HCT116 (cell line): ENCODE measurements around the gene CLCF1. TPM values are rescaled to one million over a fixed set of nuclear protein-coding genes. Genes with fewer than 3 reads are reported as not detected.

Experiments
- ATAC-seq: fragments of 200-7000 bp; cut with Tn5 transposase; 2 replicates; pipeline ENCODE4 v1.9.1; 2020; ENCODE audit warnings: mild to moderate bottlenecking, moderate library complexity
- BruUV-seq: library from RNA; stranded (reverse); fragments of 400-500 nt; replicated peaks from 2 replicates; lab custom pipeline; 2021; lab: Mats Ljungman, UMichigan
- CTCF ChIA-PET: fragments of 300-600 bp; sonication (Branson Sonifier 250); formaldehyde crosslinking; loops from one replicate; lab custom pipeline; 2021; ENCODE audit warnings: antibody characterized with exemption; lab: Charles Lee
- POLR2A ChIA-PET: fragments of 300-600, 350-600 bp; sonication (Branson Sonifier 250); formaldehyde crosslinking; loops from one replicate; lab custom pipeline; 2021; ENCODE audit warnings: antibody characterized with exemption; lab: Charles Lee
- RAD21 ChIA-PET, 2 experiments: fragments of 300-600 bp; sonication (Branson Sonifier 250); formaldehyde crosslinking; loops; one replicate each; lab custom pipeline; 2023; ENCODE audit warnings: low total read pairs in 2 of 2; ENCODE audit not compliant: uncharacterized antibody in 2 of 2, unreplicated experiment in 2 of 2, low non-redundant PET in 1 of 2; lab: Charles Lee
- DNase-seq: peaks from one replicate; pipeline ENCODE4 v3.0.0-alpha.2; 2010; ENCODE audit warnings: low read depth, low spot score
- H2AFZ ChIP-seq: fragments of 200-600 bp; shearing (Covaris generic), sonication (generic); 2 replicates; pipeline ENCODE4 v1.6.1; 2017; ENCODE audit warnings: low read depth, mixed run types, mixed read lengths, antibody characterized with exemption, low read length; ENCODE audit not compliant: poor library complexity, severe bottlenecking
- H3K27ac ChIP-seq: 2 replicates; pipeline ENCODE4 v1.5.1; 2012; ENCODE audit warnings: low read depth, low read length
- H3K27me3 ChIP-seq: fragments of 200-600 bp; sonication (generic); 2 replicates; pipeline ENCODE4 v1.6.1; 2016; ENCODE audit warnings: mixed run types, low read length, mixed read lengths; ENCODE audit not compliant: insufficient read depth
- H3K36me3 ChIP-seq, 2 experiments: fragments of 200-500 bp in 1 of 2; fragments of 200-600 bp in 1 of 2; sonication (Bioruptor generic) in 1 of 2; sonication (generic) in 1 of 2; 2 replicates each; pipeline versions ENCODE4 v1.5.1 to v1.6.1; 2014 to 2016; ENCODE audit warnings: low read length in 2 of 2, inconsistent platforms in 1 of 2, mixed read lengths in 1 of 2, mixed run types in 1 of 2; ENCODE audit not compliant: insufficient read depth in 2 of 2, control insufficient read depth in 1 of 2
- H3K4me1 ChIP-seq, 2 experiments: fragments of 200-600 bp in 1 of 2; sonication (generic) in 1 of 2; 2 replicates each; pipeline versions ENCODE4 v1.5.1 to v1.6.1; 2012 to 2017; ENCODE audit warnings: low read length in 2 of 2, inconsistent platforms in 1 of 2, mild to moderate bottlenecking in 1 of 2, mixed read lengths in 1 of 2, mixed run types in 1 of 2, moderate library complexity in 1 of 2; ENCODE audit not compliant: insufficient read depth in 2 of 2, control insufficient read depth in 1 of 2
- H3K4me2 ChIP-seq: fragments of 200-600 bp; sonication (generic); 2 replicates; pipeline ENCODE4 v1.6.1; 2017; ENCODE audit warnings: mixed run types, low read length, mixed read lengths
- H3K4me3 ChIP-seq, 2 experiments: fragments of 200-600 bp in 1 of 2; sonication (generic) in 1 of 2; replicated peaks in 1 of 2; 2 replicates each; pipeline ENCODE4 v1.5.1; 2011 to 2016; ENCODE audit warnings: low read length in 2 of 2, control low read depth in 1 of 2, low read depth in 1 of 2, mild to moderate bottlenecking in 1 of 2, mixed read lengths in 1 of 2, mixed run types in 1 of 2
- H3K79me2 ChIP-seq: fragments of 200-600 bp; sonication (generic); 2 replicates; pipeline ENCODE4 v1.6.1; 2017; ENCODE audit warnings: mild to moderate bottlenecking, mixed run types, low read length, moderate library complexity, mixed read lengths; ENCODE audit not compliant: insufficient read depth
- H3K9ac ChIP-seq: fragments of 200-600 bp; sonication (generic); 2 replicates; pipeline ENCODE4 v1.6.1; 2016; ENCODE audit warnings: low read length, mixed read lengths
- H3K9me2 ChIP-seq: fragments of 200-600 bp; sonication (generic), shearing (Covaris generic); 2 replicates; pipeline ENCODE4 v1.6.1; 2017; ENCODE audit warnings: mixed run types, mild to moderate bottlenecking, moderate library complexity; ENCODE audit not compliant: insufficient read depth
- H3K9me3 ChIP-seq, 2 experiments: fragments of 200-500 bp in 1 of 2; fragments of 200-600 bp in 1 of 2; sonication (Bioruptor generic) in 1 of 2; sonication (generic) in 1 of 2; 2 replicates each; pipeline ENCODE4 v1.6.1; 2014 to 2017; ENCODE audit warnings: low read length in 2 of 2, mixed read lengths in 2 of 2, inconsistent platforms in 1 of 2, low read depth in 1 of 2, mild to moderate bottlenecking in 1 of 2, mixed run types in 1 of 2, moderate library complexity in 1 of 2; ENCODE audit not compliant: control insufficient read depth in 1 of 2, insufficient read depth in 1 of 2
- H4K20me1 ChIP-seq: fragments of 200-600 bp; sonication (generic), shearing (Covaris generic); 2 replicates; pipeline ENCODE4 v1.6.1; 2017; ENCODE audit warnings: mixed run types, mild to moderate bottlenecking, moderate library complexity; ENCODE audit not compliant: insufficient read depth
- ATF3 ChIP-seq: IDR thresholded peaks from 2 replicates; pipeline ENCODE4 v1.6.1; 2012
- CBX3 ChIP-seq: IDR thresholded peaks from 2 replicates; pipeline ENCODE4 v1.6.1; 2012; ENCODE audit warnings: low read depth
- CEBPB ChIP-seq: IDR thresholded peaks from 2 replicates; pipeline ENCODE4 v1.6.1; 2012; ENCODE audit warnings: low read depth
- EZH2 ChIP-seq: fragments of 200-600 bp; sonication (generic); IDR thresholded peaks from 2 replicates; pipeline ENCODE4 v1.6.1; 2017; ENCODE audit warnings: antibody characterized with exemption, mixed run types
- EZH2phosphoT487 ChIP-seq: fragments of 200-600 bp; IDR thresholded peaks from 2 replicates; pipeline ENCODE4 v1.6.1; 2018; ENCODE audit warnings: antibody characterized with exemption, borderline replicate concordance
- FOSL1 ChIP-seq: IDR thresholded peaks from 2 replicates; pipeline ENCODE4 v1.6.1; 2012; ENCODE audit warnings: low read depth
- JUND ChIP-seq: IDR thresholded peaks from 2 replicates; pipeline ENCODE4 v1.6.1; 2012
- MAX ChIP-seq: IDR thresholded peaks from 2 replicates; pipeline ENCODE4 v1.6.1; 2012
- POLR2A ChIP-seq: IDR thresholded peaks from 2 replicates; pipeline ENCODE4 v1.7.0; 2011; ENCODE audit warnings: borderline replicate concordance; ENCODE audit not compliant: insufficient read depth, insufficient read length; ENCODE audit errors: extremely low read depth
- POLR2AphosphoS5 ChIP-seq: IDR thresholded peaks from 2 replicates; pipeline ENCODE4 v1.6.1; 2011; ENCODE audit warnings: mild to moderate bottlenecking, low read depth, low read length, moderate library complexity
- RAD21 ChIP-seq: IDR thresholded peaks from 2 replicates; pipeline ENCODE4 v1.6.1; 2012; ENCODE audit warnings: low read depth, mild to moderate bottlenecking
- SP1 ChIP-seq: IDR thresholded peaks from 2 replicates; pipeline ENCODE4 v1.6.1; 2012; ENCODE audit warnings: low read depth
- YY1 ChIP-seq: IDR thresholded peaks from 2 replicates; pipeline ENCODE4 v1.6.1; 2011; ENCODE audit warnings: low read length, low read depth, moderate library complexity, mild to moderate bottlenecking; ENCODE audit not compliant: insufficient replicate concordance; ENCODE audit errors: extremely low read depth
- ZBTB33 ChIP-seq: IDR thresholded peaks from 2 replicates; pipeline ENCODE4 v1.6.1; 2011; ENCODE audit warnings: mild to moderate bottlenecking, low read length, moderate library complexity; ENCODE audit not compliant: insufficient replicate concordance; ENCODE audit errors: extremely low read depth
- ZFX ChIP-seq: fragments of 450-650 bp; IDR thresholded peaks from 2 replicates; pipeline ENCODE4 v1.6.1; 2017
- ZNF274 ChIP-seq: fragments of 200-500 bp; sonication (Bioruptor generic); IDR thresholded peaks from 2 replicates; pipeline ENCODE4 v1.6.1; 2014; ENCODE audit warnings: mild to moderate bottlenecking, low read depth, low read length, inconsistent platforms
- intact Hi-C: fragments of 100-400 bp; cut with micrococcal nuclease; formaldehyde crosslinking; loops from 2 replicates; pipeline ENCODE4 v1.10.0; 2022
- total RNA-seq: library from RNA; stranded (reverse); gene quantifications from one replicate; pipeline ENCODE4 v1.2.1, GENCODE V29; 2021; ENCODE audit not compliant: unreplicated experiment
- TF ChIP-seq, protein P1 (sequence below), 3 experiments: fragments of 200-600 bp in 1 of 3; sonication (generic) in 1 of 3; IDR thresholded peaks in 2 of 3; conservative IDR thresholded peaks in 1 of 3; 2 replicates each; pipeline ENCODE4 v1.5.1; 2012 to 2017; ENCODE audit warnings: low read depth in 2 of 3, low read length in 2 of 3, antibody characterized with exemption in 1 of 3, borderline replicate concordance in 1 of 3, control low read depth in 1 of 3, mild to moderate bottlenecking in 1 of 3, mixed read lengths in 1 of 3, mixed run types in 1 of 3, moderate library complexity in 1 of 3; ENCODE audit not compliant: insufficient read depth in 1 of 3

The CLCF1 gene
- total RNA-seq, 1 experiment from 2014 or later, result 12.2 TPM

DNA sequence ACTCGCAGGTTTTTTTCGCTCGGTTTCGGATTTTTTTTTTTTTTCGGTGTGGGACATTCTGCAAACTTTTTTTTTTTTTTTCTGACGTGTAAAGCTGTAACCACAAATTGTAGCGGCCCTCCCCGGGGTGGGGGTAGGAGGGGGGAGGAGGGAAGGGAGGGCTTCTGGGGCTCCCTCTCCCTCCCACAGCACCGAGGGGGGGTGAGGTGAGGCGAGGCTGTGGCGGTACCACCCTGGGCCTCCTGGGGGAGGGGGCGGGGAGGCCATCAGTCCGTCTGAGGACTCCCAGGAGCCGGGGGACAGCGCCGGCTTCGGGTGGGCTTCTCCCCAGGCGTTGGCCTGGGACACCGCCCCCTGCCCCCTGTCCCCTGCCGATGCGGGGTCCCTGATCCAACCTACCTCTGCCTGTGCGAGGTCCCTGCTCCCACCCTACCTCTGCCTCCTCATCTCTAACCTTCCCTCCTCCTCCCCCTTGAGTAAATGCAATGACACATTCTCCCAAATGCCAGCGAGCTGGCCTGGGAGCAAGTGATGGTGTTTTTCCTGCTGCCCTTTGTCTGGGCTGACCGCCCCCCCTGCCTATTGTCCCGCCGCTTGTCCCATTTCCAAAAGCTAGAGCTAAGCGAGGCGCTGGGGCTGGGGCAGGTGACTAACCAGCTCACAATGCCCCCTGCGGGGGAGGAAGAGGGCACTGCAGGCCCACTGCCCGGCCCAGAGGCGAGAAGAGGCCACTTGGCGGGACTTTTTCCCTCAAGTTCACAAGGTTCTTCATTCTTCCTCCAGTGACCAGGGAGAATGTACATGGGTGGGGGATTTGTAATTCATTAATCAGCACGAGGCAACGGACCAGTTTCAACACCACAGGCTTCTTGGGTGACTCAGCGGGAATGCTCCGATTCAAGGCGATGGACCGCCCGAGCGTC lies 511 bp upstream of the CLCF1 start:
- no TSS peak for BruUV-seq
- intact Hi-C loops, result loop anchor here (1.0 kb wide), 1 partner anchor 17 kb away; no protein-coding TSS in a partner anchor
- no peak for TF ChIP-seq ZFX
- no peak for TF ChIP-seq ATF3
- peak; percentile 77 for TF ChIP-seq POLR2AphosphoS5
- TF ChIP-seq ZNF274, result no peak
- TF ChIP-seq, protein P1, sequence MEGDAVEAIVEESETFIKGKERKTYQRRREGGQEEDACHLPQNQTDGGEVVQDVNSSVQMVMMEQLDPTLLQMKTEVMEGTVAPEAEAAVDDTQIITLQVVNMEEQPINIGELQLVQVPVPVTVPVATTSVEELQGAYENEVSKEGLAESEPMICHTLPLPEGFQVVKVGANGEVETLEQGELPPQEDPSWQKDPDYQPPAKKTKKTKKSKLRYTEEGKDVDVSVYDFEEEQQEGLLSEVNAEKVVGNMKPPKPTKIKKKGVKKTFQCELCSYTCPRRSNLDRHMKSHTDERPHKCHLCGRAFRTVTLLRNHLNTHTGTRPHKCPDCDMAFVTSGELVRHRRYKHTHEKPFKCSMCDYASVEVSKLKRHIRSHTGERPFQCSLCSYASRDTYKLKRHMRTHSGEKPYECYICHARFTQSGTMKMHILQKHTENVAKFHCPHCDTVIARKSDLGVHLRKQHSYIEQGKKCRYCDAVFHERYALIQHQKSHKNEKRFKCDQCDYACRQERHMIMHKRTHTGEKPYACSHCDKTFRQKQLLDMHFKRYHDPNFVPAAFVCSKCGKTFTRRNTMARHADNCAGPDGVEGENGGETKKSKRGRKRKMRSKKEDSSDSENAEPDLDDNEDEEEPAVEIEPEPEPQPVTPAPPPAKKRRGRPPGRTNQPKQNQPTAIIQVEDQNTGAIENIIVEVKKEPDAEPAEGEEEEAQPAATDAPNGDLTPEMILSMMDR (IDR thresholded peaks at IDR 0.05 in 2 of 3, conservative IDR thresholded peaks at IDR 0.05 in 1 of 3; ENCODE audit: borderline replicate concordance in 1 of 3, insufficient read depth in 1 of 3, low read depth in 2 of 3, low read length in 2 of 3), result peak in 2 of 3 experiments; percentile 32 to 41; a peak in 3 of 6 replicates
- no peak for TF ChIP-seq MAX
- TF ChIP-seq EZH2, result no peak
- TF ChIP-seq RAD21, result no peak
- TF ChIP-seq CBX3, result no peak
- TF ChIP-seq YY1, result peak; percentile 30
- no peak for TF ChIP-seq EZH2phosphoT487
- TF ChIP-seq POLR2A, result peak; percentile 3
- TF ChIP-seq CEBPB, result no peak
- no peak for TF ChIP-seq SP1
- TF ChIP-seq JUND, result no peak
- TF ChIP-seq FOSL1, result no peak
- TF ChIP-seq ZBTB33, result peak; percentile 30

More for the DNA sequence above, 511 bp upstream of the CLCF1 start:
- ATAC-seq, result peak; percentile 69
- H3K79me2 ChIP-seq, result peaks cover 39% of the 10 kb centered on the region
- CTCF ChIA-PET, result interaction anchor here (0.6 to 15.5 kb wide), 7 partner anchors 8 to 89 kb away, joined by 3 to 456 read pairs (median 4); partner anchors contain the start of genes POLD4 and PPP1CA
- no peaks in the 10 kb centered on the region for H4K20me1 ChIP-seq
- peak overlapping the region; percentile 64 to 83 for H3K4me3 ChIP-seq
- peak overlapping the region; percentile 100 for H3K9ac ChIP-seq
- RAD21 ChIA-PET, result interaction anchor here (0.5 to 1.6 kb wide), 6 partner anchors 8 to 57 kb away, joined by 3 to 9 read pairs (median 5); no protein-coding TSS in a partner anchor
- DNase-seq, result peak; percentile 93
- no peaks in the 10 kb centered on the region for H3K9me3 ChIP-seq
- no peaks in the 10 kb centered on the region for H3K27me3 ChIP-seq
- H3K4me2 ChIP-seq, result peak overlapping the region; percentile 88
- H3K36me3 ChIP-seq, result no peaks in the 10 kb centered on the region; a peak in 1 of 4 replicates
- peaks cover 58 to 84% of the 10 kb centered on the region in 2 experiments for H3K4me1 ChIP-seq
- H2AFZ ChIP-seq, result no peak overlapping the region
- POLR2A ChIA-PET, result interaction anchor here (0.9 to 15.1 kb wide), 5 partner anchors 11 to 57 kb away, joined by 3 to 210 read pairs (median 4); partner anchors contain the start of genes POLD4 and PPP1CA
- H3K27ac ChIP-seq, result peak overlapping the region; percentile 100
- no peaks in the 10 kb centered on the region for H3K9me2 ChIP-seq
